H9 (cell line): Measurements from ENCODE around the gene ATAD2B. TPM values are rescaled to one million over a fixed set of nuclear protein-coding genes. Genes with fewer than 3 reads are reported as not detected.

ENCODE experiments used
- DNase-seq: peaks from one replicate; pipeline ENCODE4 v3.0.0-alpha.2; 2017
- H2AFZ ChIP-seq: one replicate; pipeline ENCODE4 v1.6.1; 2013; ENCODE audit warnings: mild to moderate bottlenecking, low read length, control low read depth, moderate library complexity
- H2AK5ac ChIP-seq: 2 replicates; pipeline ENCODE4 v1.6.1; 2013; ENCODE audit warnings: low read length, control low read depth, mixed read lengths; ENCODE audit not compliant: insufficient read length
- H2BK120ac ChIP-seq: one replicate; pipeline ENCODE4 v1.6.1; 2013; ENCODE audit warnings: low read depth, mild to moderate bottlenecking, low read length, control low read depth, inconsistent platforms; ENCODE audit not compliant: poor library complexity, severe bottlenecking
- H2BK12ac ChIP-seq: 2 replicates; pipeline ENCODE4 v1.6.1; 2013; ENCODE audit warnings: low read length, control low read depth, mixed read lengths, low read depth; ENCODE audit not compliant: insufficient read length
- H2BK15ac ChIP-seq: 2 replicates; pipeline ENCODE4 v1.6.1; 2013; ENCODE audit warnings: low read depth, low read length, control low read depth
- H2BK20ac ChIP-seq: one replicate; pipeline ENCODE4 v1.6.1; 2013; ENCODE audit warnings: low read depth, mild to moderate bottlenecking, low read length, control low read depth, inconsistent platforms; ENCODE audit not compliant: poor library complexity, severe bottlenecking
- H2BK5ac ChIP-seq: 2 replicates; pipeline ENCODE4 v1.6.1; 2013; ENCODE audit warnings: low read length, control low read depth, mixed read lengths; ENCODE audit not compliant: insufficient read length
- H3K14ac ChIP-seq: 2 replicates; pipeline ENCODE4 v1.6.1; 2013; ENCODE audit warnings: low read length, control low read depth; ENCODE audit not compliant: insufficient read depth
- H3K18ac ChIP-seq: 2 replicates; pipeline ENCODE4 v1.6.1; 2013; ENCODE audit warnings: low read depth, mild to moderate bottlenecking, mixed read lengths, low read length, control low read depth; ENCODE audit not compliant: insufficient read length
- H3K23ac ChIP-seq: 2 replicates; pipeline ENCODE4 v1.6.1; 2013; ENCODE audit warnings: low read length, control low read depth, mixed read lengths, low read depth; ENCODE audit not compliant: insufficient read length
- H3K23me2 ChIP-seq: 2 replicates; pipeline ENCODE4 v1.6.1; 2013; ENCODE audit warnings: low read depth, mild to moderate bottlenecking, mixed read lengths, low read length, control low read depth; ENCODE audit not compliant: insufficient read length, poor library complexity, severe bottlenecking
- H3K27ac ChIP-seq: 2 replicates; pipeline ENCODE4 v1.5.1; 2013; ENCODE audit warnings: low read length, control low read depth, mixed read lengths, low read depth; ENCODE audit not compliant: insufficient read length
- H3K27me3 ChIP-seq: 2 replicates; pipeline ENCODE4 v1.6.1; 2013; ENCODE audit warnings: low read length, control low read depth, inconsistent platforms; ENCODE audit not compliant: insufficient read depth
- H3K4ac ChIP-seq: 2 replicates; pipeline ENCODE4 v1.6.1; 2013; ENCODE audit warnings: low read depth, mild to moderate bottlenecking, control low read depth, inconsistent platforms, low read length, moderate library complexity
- H3K4me1 ChIP-seq: 2 replicates; pipeline ENCODE4 v1.6.1; 2013; ENCODE audit warnings: low read length, control low read depth, inconsistent platforms; ENCODE audit not compliant: insufficient read depth
- H3K4me2 ChIP-seq: 2 replicates; pipeline ENCODE4 v1.6.1; 2013; ENCODE audit warnings: low read length, control low read depth, mixed read lengths; ENCODE audit not compliant: insufficient read length, insufficient read depth
- H3K56ac ChIP-seq: 2 replicates; pipeline ENCODE4 v1.6.1; 2013; ENCODE audit warnings: low read depth, mild to moderate bottlenecking, mixed read lengths, low read length, control low read depth; ENCODE audit not compliant: insufficient read length
- H3K79me1 ChIP-seq: 2 replicates; pipeline ENCODE4 v1.6.1; 2013; ENCODE audit warnings: low read depth, mild to moderate bottlenecking, moderate library complexity, low read length, control low read depth, inconsistent platforms; ENCODE audit not compliant: insufficient read depth, poor library complexity, severe bottlenecking
- H3K79me2 ChIP-seq: 2 replicates; pipeline ENCODE4 v1.6.1; 2013; ENCODE audit warnings: low read length, control low read depth, inconsistent platforms; ENCODE audit not compliant: insufficient read depth
- H3K9ac ChIP-seq: 2 replicates; pipeline ENCODE4 v1.6.1; 2013; ENCODE audit warnings: low read length, control low read depth, mixed read lengths; ENCODE audit not compliant: insufficient read length; ENCODE audit errors: extremely low read depth
- H3K9me3 ChIP-seq: one replicate; pipeline ENCODE4 v1.6.1; 2013; ENCODE audit warnings: low read depth, low read length, inconsistent platforms; ENCODE audit not compliant: control insufficient read depth
- H3T11ph ChIP-seq: one replicate; pipeline ENCODE4 v1.6.1; 2013; ENCODE audit warnings: mild to moderate bottlenecking, low read length, control low read depth, inconsistent platforms
- H4K20me1 ChIP-seq: one replicate; pipeline ENCODE4 v1.6.1; 2013; ENCODE audit not compliant: control insufficient read depth, insufficient read length, insufficient read depth
- H4K5ac ChIP-seq: 2 replicates; pipeline ENCODE4 v1.6.1; 2013; ENCODE audit warnings: low read depth, mild to moderate bottlenecking, mixed read lengths, low read length, control low read depth; ENCODE audit not compliant: insufficient read length
- H4K8ac ChIP-seq: replicated peaks from 2 replicates; pipeline ENCODE4 v1.6.1; 2013; ENCODE audit warnings: low read length, control low read depth, mixed read lengths, low read depth; ENCODE audit not compliant: insufficient read length
- H4K91ac ChIP-seq: 2 replicates; pipeline ENCODE4 v1.6.1; 2013; ENCODE audit warnings: low read depth, mild to moderate bottlenecking, moderate library complexity, mixed read lengths, low read length, control low read depth; ENCODE audit not compliant: insufficient read length
- H3K27ac Mint-ChIP-seq, 3 experiments: 2 replicates in 2 of 3; 3 replicates in 1 of 3; pipeline ENCODE4 v1.8.0; 2020 to 2021; ENCODE audit warnings: mixed read lengths in 3 of 3, mild to moderate bottlenecking in 1 of 3, moderate library complexity in 1 of 3
- H3K27me3 Mint-ChIP-seq: 2 replicates; pipeline ENCODE4 v1.8.0; 2021; ENCODE audit warnings: low read depth, mild to moderate bottlenecking, moderate library complexity, mixed read lengths
- H3K36me3 Mint-ChIP-seq, 3 experiments: 2 replicates in 2 of 3; 3 replicates in 1 of 3; pipeline ENCODE4 v1.8.0; 2020 to 2021; ENCODE audit warnings: low read depth in 3 of 3, mixed read lengths in 3 of 3; ENCODE audit not compliant: insufficient read depth in 1 of 3
- H3K4me1 Mint-ChIP-seq, 2 experiments: 2 replicates each; pipeline ENCODE4 v1.8.0; 2020; ENCODE audit warnings: mixed read lengths in 2 of 2
- H3K4me3 Mint-ChIP-seq, 2 experiments: 2 replicates in 1 of 2; 3 replicates in 1 of 2; pipeline ENCODE4 v1.8.0; 2020 to 2021; ENCODE audit warnings: mild to moderate bottlenecking in 2 of 2, mixed read lengths in 2 of 2, moderate library complexity in 1 of 2
- H3K9me3 Mint-ChIP-seq, 2 experiments: 2 replicates in 1 of 2; 3 replicates in 1 of 2; pipeline ENCODE4 v1.8.0; 2020; ENCODE audit warnings: mild to moderate bottlenecking in 2 of 2, mixed read lengths in 2 of 2, moderate library complexity in 1 of 2
- WGBS: extraction: QIAGEN DNeasy Blood & Tissue Kit; methylation state at CpG from one replicate; pipeline ENCODE4 v1.1.7; 2013; ENCODE audit warnings: missing lambda C conversion rate, low lambda C conversion rate, mixed read lengths; ENCODE audit not compliant: insufficient read length; ENCODE audit errors: extremely low coverage; 5-methylcytosine and 5-hydroxymethylcytosine counted together
- total RNA-seq: library from RNA; stranded (reverse); gene quantifications from 2 replicates; pipeline ENCODE4 v1.2.1, GENCODE V29; 2021
- TF ChIP-seq, protein P1 (sequence below): fragments of 200-600 bp; sonication (generic); conservative IDR thresholded peaks from 3 replicates; pipeline ENCODE4 v1.8.0; 2021; ENCODE audit warnings: antibody characterized with exemption, mild to moderate bottlenecking

ATAD2B gene
- total RNA-seq, 1 experiment from 2014 or later = 21.4 TPM

DNA sequence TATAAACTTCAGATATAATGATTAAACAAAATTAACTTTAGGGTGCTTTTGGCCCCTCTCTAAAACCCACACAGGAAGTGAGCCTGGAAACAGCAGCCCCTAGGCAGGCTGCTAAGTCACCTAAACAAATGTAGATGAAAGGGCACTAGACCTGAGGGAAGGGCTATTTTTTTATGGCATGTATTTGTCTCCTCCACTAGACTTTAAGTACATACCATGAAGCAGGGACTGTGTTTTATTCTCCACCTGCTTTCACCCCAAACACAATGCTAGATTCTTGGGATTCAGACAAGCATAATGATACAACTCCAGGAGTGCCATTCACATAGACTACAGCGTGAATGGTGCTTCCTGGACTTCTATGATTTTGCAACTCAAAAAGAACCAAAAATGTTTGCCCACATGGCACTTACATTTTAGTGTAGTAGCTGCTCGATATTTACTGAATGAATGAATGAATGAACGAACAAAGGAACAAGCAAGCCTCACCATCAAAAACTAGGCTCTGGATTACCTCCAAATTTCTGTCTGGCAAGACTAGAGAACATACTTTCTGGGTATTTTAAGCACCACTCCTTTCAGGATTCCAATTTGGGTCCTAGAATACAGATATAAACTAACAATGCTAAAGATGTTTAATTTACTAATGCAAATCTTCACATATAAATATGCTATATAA lies 10.1 kb downstream of the ATAD2B start:
- H3K4me3 Mint-ChIP-seq = no peak overlapping the region
- H3K14ac ChIP-seq = no peak overlapping the region
- peaks cover 9% of the 10 kb centered on the region; the same call in 1 of the 2 replicates for H3K79me2 ChIP-seq
- H3K4me1 Mint-ChIP-seq = peaks cover 15% of the 10 kb centered on the region in 2 experiments
- H2BK5ac ChIP-seq = no peak overlapping the region
- H3K27me3 ChIP-seq = no peaks in the 10 kb centered on the region
- TF ChIP-seq, protein P1, sequence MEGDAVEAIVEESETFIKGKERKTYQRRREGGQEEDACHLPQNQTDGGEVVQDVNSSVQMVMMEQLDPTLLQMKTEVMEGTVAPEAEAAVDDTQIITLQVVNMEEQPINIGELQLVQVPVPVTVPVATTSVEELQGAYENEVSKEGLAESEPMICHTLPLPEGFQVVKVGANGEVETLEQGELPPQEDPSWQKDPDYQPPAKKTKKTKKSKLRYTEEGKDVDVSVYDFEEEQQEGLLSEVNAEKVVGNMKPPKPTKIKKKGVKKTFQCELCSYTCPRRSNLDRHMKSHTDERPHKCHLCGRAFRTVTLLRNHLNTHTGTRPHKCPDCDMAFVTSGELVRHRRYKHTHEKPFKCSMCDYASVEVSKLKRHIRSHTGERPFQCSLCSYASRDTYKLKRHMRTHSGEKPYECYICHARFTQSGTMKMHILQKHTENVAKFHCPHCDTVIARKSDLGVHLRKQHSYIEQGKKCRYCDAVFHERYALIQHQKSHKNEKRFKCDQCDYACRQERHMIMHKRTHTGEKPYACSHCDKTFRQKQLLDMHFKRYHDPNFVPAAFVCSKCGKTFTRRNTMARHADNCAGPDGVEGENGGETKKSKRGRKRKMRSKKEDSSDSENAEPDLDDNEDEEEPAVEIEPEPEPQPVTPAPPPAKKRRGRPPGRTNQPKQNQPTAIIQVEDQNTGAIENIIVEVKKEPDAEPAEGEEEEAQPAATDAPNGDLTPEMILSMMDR = no peak
- H2BK15ac ChIP-seq = no peak overlapping the region
- no peak overlapping the region for H3K4ac ChIP-seq
- H3K79me1 ChIP-seq = peaks cover 4% of the 10 kb centered on the region
- H4K20me1 ChIP-seq = no peaks in the 10 kb centered on the region
- no peak for DNase-seq
- WGBS = no CpG with 5 or more reads among the region's 3 CpGs
- H2AK5ac ChIP-seq = no peak overlapping the region
- H4K91ac ChIP-seq = no peak overlapping the region
- no peak overlapping the region for H3K56ac ChIP-seq
- no peaks in the 10 kb centered on the region for H3K4me1 ChIP-seq
- no peaks in the 10 kb centered on the region for H3K9me3 Mint-ChIP-seq
- H3K36me3 Mint-ChIP-seq = 0 out of 7 replicates have a peak, but pooled peaks cover 0 to 3% (median 0%) of the 10 kb centered on the region in 3 experiments
- no peak overlapping the region for H3T11ph ChIP-seq
- H4K5ac ChIP-seq = no peak overlapping the region
- no peaks in the 10 kb centered on the region for H3K9me3 ChIP-seq
- no peak overlapping the region for H2BK20ac ChIP-seq
- no peak overlapping the region for H2AFZ ChIP-seq
- H3K27me3 Mint-ChIP-seq = no peaks in the 10 kb centered on the region
- no peak overlapping the region for H3K18ac ChIP-seq
- H3K9ac ChIP-seq = no peak overlapping the region
- no peak overlapping the region for H3K4me2 ChIP-seq
- peak overlapping the region; percentile 68 to 93 (median 78) for H3K27ac Mint-ChIP-seq
- no peaks in the 10 kb centered on the region for H3K23me2 ChIP-seq
- no peak overlapping the region for H3K23ac ChIP-seq
- no peak overlapping the region for H2BK12ac ChIP-seq
- no peak overlapping the region for H4K8ac ChIP-seq
- no peak overlapping the region for H2BK120ac ChIP-seq
- no peak overlapping the region for H3K27ac ChIP-seq
